Neural progenitor cell (in vitro differentiated cells): Measurements from ENCODE around the gene SMC6.

Experiments used
- EZH2 ChIP-seq: fragments of 200-600 bp; sonication (generic); IDR thresholded peaks from 2 replicates; pipeline ENCODE4 v1.6.1; 2017; ENCODE audit warnings: antibody characterized with exemption, mild to moderate bottlenecking, moderate library complexity
- TF ChIP-seq, protein P1 (sequence below): fragments of 200-600 bp; sonication (generic); IDR thresholded peaks from 2 replicates; pipeline ENCODE4 v1.5.1; 2017; ENCODE audit warnings: antibody characterized with exemption, mild to moderate bottlenecking

DNA sequence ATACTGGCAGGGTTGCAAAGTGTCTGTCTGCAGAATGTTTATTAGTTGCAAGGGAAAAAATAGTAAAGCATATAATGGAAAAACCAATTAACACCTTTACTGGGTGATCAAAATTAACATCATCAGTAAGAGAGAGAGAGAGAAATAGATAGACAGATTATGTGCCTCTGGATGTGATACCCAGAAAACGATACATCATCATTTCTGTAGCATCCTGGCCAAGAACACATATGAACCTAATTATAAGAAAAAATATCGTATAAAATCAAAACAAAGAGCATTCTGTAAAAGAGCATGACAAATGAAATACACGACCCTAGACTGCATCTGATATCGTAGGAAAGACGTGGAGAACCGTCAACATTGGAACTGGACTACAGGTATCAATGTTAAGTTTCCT lies 64.6 kb downstream of the SMC6 start:
- TF ChIP-seq, protein P1, sequence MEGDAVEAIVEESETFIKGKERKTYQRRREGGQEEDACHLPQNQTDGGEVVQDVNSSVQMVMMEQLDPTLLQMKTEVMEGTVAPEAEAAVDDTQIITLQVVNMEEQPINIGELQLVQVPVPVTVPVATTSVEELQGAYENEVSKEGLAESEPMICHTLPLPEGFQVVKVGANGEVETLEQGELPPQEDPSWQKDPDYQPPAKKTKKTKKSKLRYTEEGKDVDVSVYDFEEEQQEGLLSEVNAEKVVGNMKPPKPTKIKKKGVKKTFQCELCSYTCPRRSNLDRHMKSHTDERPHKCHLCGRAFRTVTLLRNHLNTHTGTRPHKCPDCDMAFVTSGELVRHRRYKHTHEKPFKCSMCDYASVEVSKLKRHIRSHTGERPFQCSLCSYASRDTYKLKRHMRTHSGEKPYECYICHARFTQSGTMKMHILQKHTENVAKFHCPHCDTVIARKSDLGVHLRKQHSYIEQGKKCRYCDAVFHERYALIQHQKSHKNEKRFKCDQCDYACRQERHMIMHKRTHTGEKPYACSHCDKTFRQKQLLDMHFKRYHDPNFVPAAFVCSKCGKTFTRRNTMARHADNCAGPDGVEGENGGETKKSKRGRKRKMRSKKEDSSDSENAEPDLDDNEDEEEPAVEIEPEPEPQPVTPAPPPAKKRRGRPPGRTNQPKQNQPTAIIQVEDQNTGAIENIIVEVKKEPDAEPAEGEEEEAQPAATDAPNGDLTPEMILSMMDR: no peak
- TF ChIP-seq EZH2: no peak
